Mammary epithelial cell (primary cell): ENCODE data around the gene ATF2.

Experiments
- CTCF ChIP-seq, 2 donors: IDR thresholded peaks in 1 of 2; conservative IDR thresholded peaks in 1 of 2; 2 replicates each; pipeline ENCODE4 v1.5.1; 2011 to 2012; ENCODE audit warnings: inconsistent platforms in 2 of 2, low read length in 2 of 2, mild to moderate bottlenecking in 2 of 2, control low read depth in 1 of 2, low read depth in 1 of 2; ENCODE audit not compliant: insufficient read depth in 1 of 2; ENCODE audit errors: extremely low read depth in 1 of 2
- EZH2 ChIP-seq: IDR thresholded peaks from 2 replicates; pipeline ENCODE4 v1.6.1; 2012; ENCODE audit warnings: low read length, inconsistent platforms, borderline replicate concordance

GRCh38 chr2:175111200-175111657, 56.8 kb downstream of the ATF2 start:
- TF ChIP-seq CTCF (conservative IDR thresholded peaks at IDR 0.05 in 1 of 2, IDR thresholded peaks at IDR 0.05 in 1 of 2; ENCODE audit: extremely low read depth in 1 of 2, insufficient read depth in 1 of 2, low read depth in 1 of 2, low read length in 2 of 2), result peak; percentile 58 to 65
- TF ChIP-seq EZH2, result no peak
